ENCODE data around the gene XRCC2. TPM values are rescaled to one million over a fixed set of nuclear protein-coding genes. Genes with fewer than 3 reads are reported as not detected.
A peak's percentile ranks its signal among the peaks of the same experiment; 100 is the strongest.

Gene XRCC2
- polyA plus RNA-seq, 1 of the 3 experiments (the other 2 are of a cell fraction) = 3.1 TPM

DNA sequence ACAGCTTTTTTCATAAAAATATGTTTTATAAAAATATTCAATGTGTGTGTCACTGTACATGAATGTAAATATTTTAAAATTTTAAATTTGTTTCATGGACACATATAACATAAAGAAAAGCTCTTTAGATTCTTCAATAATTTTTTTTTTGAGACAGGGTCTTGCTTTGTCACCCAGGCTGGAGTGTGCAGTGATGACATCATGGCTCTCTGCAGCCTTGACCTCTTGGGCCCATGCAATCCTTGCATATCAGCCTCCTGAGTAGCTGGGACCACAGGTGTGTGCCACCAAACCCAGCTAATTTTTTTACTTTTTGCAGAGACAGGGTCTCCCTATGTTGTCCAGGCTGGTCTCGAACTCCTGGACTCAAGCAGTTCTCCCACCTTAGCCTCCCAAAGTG lies 9.9 kb downstream of the XRCC2 start:
- CTCF ChIA-PET = interaction anchor here (0.6 to 1.1 kb wide), 3 partner anchors 41 to 330 kb away, joined by 3 to 4 read pairs (median 3); no protein-coding TSS in a partner anchor
- Histone ChIP-seq H3K4me1 (ENCODE audit: control insufficient read depth in 1 of 2, insufficient read depth in 2 of 2, low read depth in 1 of 2, low read length in 1 of 2) (no peaks in the 10 kb centered on the region; a peak in 1 of 4 replicates), H3F3A (replicated peaks; ENCODE audit: insufficient read depth) (no peaks in the 10 kb centered on the region), H3K9me2 (no peaks in the 10 kb centered on the region), H3K27ac (ENCODE audit: low read depth in 2 of 2, low read length in 1 of 2) (no peak overlapping the region), H3K27me3 (ENCODE audit: insufficient read depth) (no peaks in the 10 kb centered on the region), H3K79me2 (ENCODE audit: insufficient read depth) (peaks cover 92% of the 10 kb centered on the region), H2AFZ (ENCODE audit: low read depth) (no peak overlapping the region), H3K36me3 (replicated peaks in 1 of 2; ENCODE audit: control insufficient read depth in 1 of 2, insufficient read depth in 2 of 2, low read length in 1 of 2) (peaks cover 0 to 4% of the 10 kb centered on the region in 2 experiments), H3K9me3 (no peaks in the 10 kb centered on the region), H3K4me3 (ENCODE audit: low read depth in 2 of 2, low read length in 1 of 2) (no peak overlapping the region), H3K4me2 (no peak overlapping the region), H3K9ac (no peak overlapping the region), H4K20me1 (ENCODE audit: insufficient read depth) (peaks cover 3% of the 10 kb centered on the region; the same call in 1 of the 2 replicates)
- no peak for DNase-seq
- WGBS (ENCODE audit: low lambda C conversion rate) = 100% methylated on average over 1 of the region's 1 CpG
- POLR2A ChIA-PET = no interaction called here
- TF ChIP-seq ZBTB33 (IDR thresholded peaks at IDR 0.05; ENCODE audit: borderline replicate concordance, low read depth) (no peak), FOSL2 (IDR thresholded peaks at IDR 0.05; ENCODE audit: borderline replicate concordance, low read depth) (no peak), CHD2 (IDR thresholded peaks at IDR 0.05; ENCODE audit: low read length, partially characterized antibody) (no peak), NRF1 (IDR thresholded peaks at IDR 0.05; ENCODE audit: low read depth, low read length) (no peak), RXRA (IDR thresholded peaks at IDR 0.05; ENCODE audit: borderline replicate concordance, low read depth) (no peak), EP300 (IDR thresholded peaks at IDR 0.05; ENCODE audit: borderline replicate concordance in 1 of 2, low read depth in 1 of 2, low read length in 1 of 2) (no peak), YY1 (IDR thresholded peaks at IDR 0.05; ENCODE audit: low read depth) (no peak), FOXJ3 (CRISPR knock-in tag; IDR thresholded peaks at IDR 0.05) (no peak), NFIC (IDR thresholded peaks at IDR 0.05; ENCODE audit: borderline replicate concordance) (no peak), MXI1 (IDR thresholded peaks at IDR 0.05; ENCODE audit: low read depth, low read length) (no peak), MEF2A (IDR thresholded peaks at IDR 0.05; ENCODE audit: borderline replicate concordance, low read depth) (no peak), ELF1 (IDR thresholded peaks at IDR 0.05) (no peak)
- TF ChIP-seq, protein P1, sequence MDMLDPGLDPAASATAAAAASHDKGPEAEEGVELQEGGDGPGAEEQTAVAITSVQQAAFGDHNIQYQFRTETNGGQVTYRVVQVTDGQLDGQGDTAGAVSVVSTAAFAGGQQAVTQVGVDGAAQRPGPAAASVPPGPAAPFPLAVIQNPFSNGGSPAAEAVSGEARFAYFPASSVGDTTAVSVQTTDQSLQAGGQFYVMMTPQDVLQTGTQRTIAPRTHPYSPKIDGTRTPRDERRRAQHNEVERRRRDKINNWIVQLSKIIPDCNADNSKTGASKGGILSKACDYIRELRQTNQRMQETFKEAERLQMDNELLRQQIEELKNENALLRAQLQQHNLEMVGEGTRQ (IDR thresholded peaks at IDR 0.05; ENCODE audit: borderline replicate concordance, low read depth, low read length) = no peak

DNA sequence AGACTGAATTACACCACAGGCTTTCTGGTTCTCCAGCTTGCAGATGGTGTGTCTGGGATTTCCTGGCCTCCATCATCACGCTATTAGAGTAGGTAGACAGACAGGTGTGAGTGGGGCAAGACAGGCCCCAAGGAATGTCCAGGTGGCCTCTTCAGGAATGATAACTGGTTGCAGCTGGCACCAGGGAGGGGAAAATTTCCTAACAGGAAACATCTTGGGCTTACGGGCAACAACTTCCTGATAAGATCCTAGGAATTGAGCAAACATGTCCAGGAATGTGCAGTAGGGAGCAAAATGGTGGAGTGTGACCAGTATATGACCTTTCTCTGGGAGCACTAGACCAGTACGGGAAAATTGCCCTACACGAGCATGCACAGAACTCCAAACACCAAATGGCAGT lies 11.3 kb downstream of the XRCC2 start:
- ChIA-PET POLR2A (no interaction called here), CTCF (interaction anchor here (0.6 kb wide), 1 partner anchor 202 kb away, joined by 3 read pairs; no protein-coding TSS in a partner anchor)
- TF ChIP-seq POLR2AphosphoS5 (IDR thresholded peaks at IDR 0.05; ENCODE audit: low read depth, low read length) (no peak), ELF1 (IDR thresholded peaks at IDR 0.05) (no peak), RXRA (IDR thresholded peaks at IDR 0.05; ENCODE audit: borderline replicate concordance, low read depth) (no peak), CTCF (IDR thresholded peaks at IDR 0.05) (no peak), RCOR1 (IDR thresholded peaks at IDR 0.05; ENCODE audit: low read length) (no peak), TCF12 (IDR thresholded peaks at IDR 0.05) (peak; percentile 31; the same call in 1 of the 2 replicates), CHD2 (IDR thresholded peaks at IDR 0.05; ENCODE audit: low read length, partially characterized antibody) (no peak), FOXM1 (IDR thresholded peaks at IDR 0.05; ENCODE audit: low read depth) (no peak)
- TF ChIP-seq, protein P2, sequence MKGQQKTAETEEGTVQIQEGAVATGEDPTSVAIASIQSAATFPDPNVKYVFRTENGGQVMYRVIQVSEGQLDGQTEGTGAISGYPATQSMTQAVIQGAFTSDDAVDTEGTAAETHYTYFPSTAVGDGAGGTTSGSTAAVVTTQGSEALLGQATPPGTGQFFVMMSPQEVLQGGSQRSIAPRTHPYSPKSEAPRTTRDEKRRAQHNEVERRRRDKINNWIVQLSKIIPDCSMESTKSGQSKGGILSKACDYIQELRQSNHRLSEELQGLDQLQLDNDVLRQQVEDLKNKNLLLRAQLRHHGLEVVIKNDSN (IDR thresholded peaks at IDR 0.05; ENCODE audit: borderline replicate concordance, low read depth) = no peak
- Histone ChIP-seq H3F3A (replicated peaks; ENCODE audit: insufficient read depth) (no peaks in the 10 kb centered on the region), H3K27ac (ENCODE audit: low read depth in 2 of 2, low read length in 1 of 2) (no peak overlapping the region), H3K27me3 (ENCODE audit: insufficient read depth) (no peaks in the 10 kb centered on the region), H3K4me2 (no peak overlapping the region), H3K4me3 (ENCODE audit: low read depth in 2 of 2, low read length in 1 of 2) (no peak overlapping the region), H3K9ac (no peak overlapping the region), H3K4me1 (ENCODE audit: control insufficient read depth in 1 of 2, insufficient read depth in 2 of 2, low read depth in 1 of 2, low read length in 1 of 2) (no peaks in the 10 kb centered on the region; a peak in 1 of 4 replicates), H3K36me3 (replicated peaks in 1 of 2; ENCODE audit: control insufficient read depth in 1 of 2, insufficient read depth in 2 of 2, low read length in 1 of 2) (peaks cover 5 to 6% of the 10 kb centered on the region in 2 experiments), H3K9me2 (no peaks in the 10 kb centered on the region), H3K9me3 (no peaks in the 10 kb centered on the region), H2AFZ (ENCODE audit: low read depth) (no peak overlapping the region), H3K79me2 (ENCODE audit: insufficient read depth) (peaks cover 90% of the 10 kb centered on the region), H4K20me1 (ENCODE audit: insufficient read depth) (peaks cover 3% of the 10 kb centered on the region; the same call in 1 of the 2 replicates)
- DNase-seq = no peak
- 57% methylated on average over 4 of the region's 4 CpGs for WGBS (ENCODE audit: low lambda C conversion rate)

Data from SK-N-SH (cell line).